Ureter (tissue), 1 donor: ENCODE data around the gene KCNH4. TPM values are rescaled to one million over a fixed set of nuclear protein-coding genes. Genes with fewer than 3 reads are reported as not detected.
"Not testable (repeated sequence)": the region's sequence is repeated elsewhere in the genome, so short reads cannot be mapped to it uniquely, and the experiment has no call there.

Experiments
- DNase-seq: peaks from one replicate; pipeline ENCODE4 v3.0.0-alpha.2; 2020; ENCODE audit warnings: low spot score
- total RNA-seq: library from RNA; stranded (reverse); gene quantifications from one replicate; pipeline ENCODE4 v1.2.4, GENCODE V29; 2023
- donor health status: DM: yes; HTN: yes; CAD: no.

KCNH4 gene
- total RNA-seq, 1 donor from 2014 or later = 0.99 TPM

DNA sequence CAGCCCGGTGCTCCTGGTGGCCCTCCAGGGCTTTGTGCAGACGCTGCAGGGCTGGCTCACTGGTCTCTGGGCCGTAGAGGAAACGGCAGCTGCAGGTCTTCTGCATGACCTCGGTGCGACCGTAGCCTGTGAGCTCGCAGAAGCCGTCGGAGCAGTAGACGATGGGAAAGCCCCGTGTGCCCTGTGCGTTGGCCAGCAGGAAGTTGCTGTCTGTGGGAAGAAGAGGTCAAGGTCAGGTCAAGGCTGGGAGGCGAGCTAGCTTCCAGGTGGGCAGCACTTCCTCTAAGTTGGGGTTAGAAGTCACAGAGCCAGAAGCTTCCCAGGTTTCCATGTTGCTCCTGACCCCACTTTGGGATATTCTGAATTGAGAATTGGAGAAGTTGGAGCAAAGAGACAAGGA, 2.1 kb downstream of the KCNH4 start:
- no peak for DNase-seq

DNA sequence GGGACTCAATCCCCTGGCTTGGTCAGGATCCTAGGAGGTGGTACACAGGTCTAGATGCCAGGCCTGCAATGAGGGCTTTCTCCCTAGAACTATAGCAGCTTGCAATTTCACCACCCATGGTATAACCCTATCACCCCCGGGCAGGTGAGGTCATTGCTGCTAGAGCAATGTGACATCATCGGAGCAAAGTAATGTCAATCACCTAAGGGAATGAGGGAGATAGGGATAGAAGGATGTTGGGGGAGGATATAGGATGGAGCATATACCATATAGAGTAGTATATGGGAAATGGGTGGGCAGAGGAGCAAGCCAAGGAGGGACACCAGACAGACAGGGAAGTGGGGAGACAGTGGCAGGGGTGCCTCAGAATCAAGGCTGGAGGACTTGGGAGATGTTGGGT, 3.3 kb downstream of the KCNH4 start:
- no peak for DNase-seq

DNA sequence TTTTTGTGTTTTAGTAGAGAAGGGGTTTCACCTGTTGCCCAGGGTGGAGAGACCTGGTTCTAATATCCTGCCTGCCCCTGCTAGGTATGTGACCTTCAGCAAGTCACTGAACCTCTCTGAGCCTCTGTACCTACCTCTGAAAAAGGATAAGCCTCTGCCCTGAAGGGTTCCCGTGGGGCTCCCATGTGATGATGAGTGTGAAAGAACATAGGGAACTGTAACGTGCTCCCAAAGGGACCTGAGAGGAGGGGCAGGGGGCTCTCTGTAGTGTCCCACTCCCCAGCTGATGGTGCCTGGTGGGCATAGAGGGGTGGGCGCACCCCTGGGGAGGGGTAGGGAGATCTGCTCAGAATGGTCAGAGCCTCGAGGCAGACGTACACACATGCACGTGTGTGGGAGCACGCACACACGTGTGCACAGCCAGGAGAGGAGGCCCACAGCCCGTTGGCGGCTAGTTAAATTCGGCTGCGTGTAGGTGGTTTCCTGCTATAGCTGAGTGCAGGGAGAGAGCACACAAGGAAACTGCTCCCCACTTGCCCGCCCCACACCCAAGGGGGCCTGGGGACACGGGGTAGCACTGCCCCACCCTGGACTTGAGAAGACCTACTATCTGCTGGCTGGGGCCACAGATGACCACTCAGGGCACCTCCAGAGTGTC, 6.7 kb downstream of the KCNH4 start:
- DNase-seq = no peak

DNA sequence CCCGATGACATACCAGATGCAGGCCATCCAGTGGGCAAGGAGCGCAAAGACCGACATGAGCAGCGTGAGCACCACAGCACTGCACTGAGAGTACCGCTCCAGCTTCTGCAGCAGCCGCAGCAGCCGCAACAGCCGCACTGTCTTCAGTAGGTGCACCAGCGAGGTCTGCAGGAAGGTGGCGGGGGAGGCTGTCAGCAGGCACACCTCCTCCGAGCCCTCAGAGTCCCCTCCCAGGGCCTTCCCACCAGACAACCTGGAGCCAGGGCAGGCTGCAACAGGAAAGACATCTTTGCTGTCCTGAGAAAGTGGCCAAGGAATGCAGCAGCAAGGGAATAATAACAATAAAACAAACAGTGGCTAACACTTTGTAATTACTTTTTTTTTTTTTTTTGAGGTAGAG, 9.1 kb downstream of the KCNH4 start:
- no peak for DNase-seq

DNA sequence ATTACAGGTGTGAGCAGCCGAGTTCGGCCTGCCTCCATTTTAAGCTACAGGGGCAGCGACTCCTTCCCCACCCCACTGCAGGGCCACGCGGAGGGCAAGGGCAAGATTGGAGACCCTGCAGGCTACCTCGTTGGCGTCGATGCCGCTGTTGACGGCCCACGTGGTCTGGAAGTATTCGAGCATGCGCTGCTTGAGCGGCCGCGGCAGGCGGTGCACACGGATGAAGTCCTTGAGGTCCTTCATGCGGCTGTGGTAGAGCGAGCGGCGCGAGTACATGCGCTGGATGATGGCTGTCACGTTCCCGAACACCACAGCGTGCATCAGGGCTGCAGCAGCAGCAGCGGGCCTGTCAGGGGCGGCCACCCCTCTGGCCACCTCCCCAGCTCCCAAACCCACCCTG, 11.6 kb downstream of the KCNH4 start:
- DNase-seq = no peak

DNA sequence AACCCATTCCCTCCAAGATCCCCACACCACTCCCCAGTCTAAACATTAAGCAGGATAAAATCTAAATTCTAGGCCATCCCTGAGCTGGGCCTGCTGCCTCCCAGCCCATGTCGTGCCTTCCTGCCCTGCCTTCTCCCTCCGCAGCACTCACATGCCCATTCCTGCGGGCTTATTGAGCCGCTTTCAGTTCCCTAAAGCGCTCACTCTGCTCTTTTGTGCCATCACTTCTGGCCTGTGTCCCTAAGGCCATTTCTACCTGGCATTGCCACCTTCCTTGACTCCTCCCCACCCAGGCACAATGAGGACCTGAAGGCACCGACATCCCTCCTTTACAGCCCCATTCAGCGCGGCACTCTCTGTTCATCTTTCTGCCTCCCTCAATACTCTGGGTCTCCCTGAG, 13.1 kb downstream of the KCNH4 start:
- DNase-seq = no peak

DNA sequence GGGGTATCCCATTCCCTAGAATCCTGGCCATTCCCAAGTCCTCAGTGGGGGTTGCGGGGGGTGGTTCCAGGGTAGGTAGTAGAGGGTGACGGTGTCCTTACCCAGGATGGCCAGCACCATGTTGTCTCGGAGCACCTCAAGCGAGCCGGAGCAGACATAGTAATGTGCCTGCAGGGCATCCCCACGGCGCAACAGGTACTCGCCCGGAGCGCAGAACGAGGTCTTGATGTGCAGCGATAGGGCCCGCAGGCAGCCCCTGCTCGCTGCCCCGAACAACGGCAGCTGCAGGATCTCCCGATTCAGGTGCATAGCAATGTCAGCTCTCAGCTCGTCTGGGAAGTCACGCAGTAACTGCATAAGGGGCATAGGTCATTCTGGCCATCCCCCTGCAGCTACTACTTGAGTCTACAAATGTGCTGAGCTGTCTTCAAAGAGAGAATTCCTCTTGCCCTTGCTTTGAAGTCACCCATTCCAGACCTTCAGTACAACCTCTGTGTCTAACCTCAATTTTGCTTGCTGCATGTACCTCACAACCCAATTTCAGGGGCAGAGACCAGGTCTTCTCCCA, 14.7 kb downstream of the KCNH4 start:
- no peak for DNase-seq

DNA sequence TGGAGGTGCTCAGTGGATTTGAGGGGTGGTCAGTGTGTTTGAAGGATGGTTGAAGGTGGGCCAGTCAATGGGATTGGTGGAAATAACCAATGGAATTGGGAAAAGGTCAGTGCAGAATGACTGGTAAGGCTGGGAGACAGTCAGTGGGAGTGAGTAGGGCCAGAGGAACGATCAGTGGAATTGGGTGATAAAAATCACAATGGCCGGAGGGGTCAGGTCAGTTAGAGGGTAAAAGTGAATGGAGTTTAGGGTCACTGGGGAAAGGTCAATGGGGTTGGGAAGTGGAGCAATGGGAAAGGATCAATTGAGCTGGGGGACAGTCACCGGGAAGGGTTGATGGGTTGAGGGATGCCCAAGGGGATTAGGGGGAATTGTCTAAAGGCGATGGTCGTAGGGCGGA, 15.2 kb downstream of the KCNH4 start:
- DNase-seq = no peak

DNA sequence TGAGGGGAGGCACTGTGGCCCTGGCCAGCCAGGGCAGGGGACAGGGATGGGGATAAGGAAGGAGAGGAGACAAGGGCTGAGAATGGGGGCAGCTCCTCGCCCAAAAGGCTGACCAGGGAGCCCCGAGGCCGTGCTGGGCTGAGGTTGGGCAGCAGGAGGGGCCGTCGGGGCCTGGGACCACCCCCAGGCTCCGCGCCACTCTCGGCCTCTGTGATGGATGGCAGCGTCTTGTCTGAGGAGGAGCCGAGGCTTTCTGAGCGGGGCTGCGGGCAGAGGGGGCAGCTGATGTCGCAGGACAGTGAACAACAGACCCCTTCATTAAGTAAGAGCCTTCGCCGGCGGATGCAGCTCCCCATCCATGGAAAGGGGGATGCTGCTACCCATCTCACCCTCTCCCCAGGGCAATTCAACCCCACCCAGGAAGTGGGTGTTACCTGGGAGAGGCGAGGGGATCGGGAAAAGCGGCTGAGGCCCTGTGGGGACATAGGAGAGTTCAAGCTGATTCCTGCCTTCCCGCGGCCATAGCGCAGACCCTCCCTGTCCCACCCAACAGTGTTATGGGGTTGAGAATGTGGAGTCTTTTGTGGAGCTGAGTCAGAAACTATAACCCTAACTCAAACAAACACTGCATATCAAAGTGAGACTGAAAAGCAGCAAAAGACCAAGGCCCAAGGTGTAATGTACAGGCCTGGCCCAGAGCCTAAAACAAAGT, 17.1 kb downstream of the KCNH4 start:
- no peak for DNase-seq

DNA sequence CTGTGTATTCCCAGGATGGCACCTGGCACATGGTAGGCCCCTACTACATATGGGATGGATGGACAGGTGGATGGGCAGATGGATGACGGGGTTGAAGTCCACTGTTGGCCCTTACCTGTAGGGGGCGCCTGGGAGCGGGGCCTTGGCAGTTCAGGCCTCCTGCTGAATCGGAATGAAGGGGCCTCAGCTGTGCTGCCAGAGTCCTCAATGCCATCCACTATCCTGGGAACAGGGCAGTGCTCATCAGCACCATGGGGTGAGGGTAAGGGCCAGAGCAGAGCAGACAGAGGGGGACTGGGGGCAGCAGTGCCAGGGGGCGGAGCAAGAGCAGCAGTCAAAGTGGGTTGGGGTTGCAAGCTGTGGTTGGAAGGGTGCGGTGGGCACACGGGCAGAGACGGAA, 17.8 kb downstream of the KCNH4 start:
- no peak for DNase-seq

DNA sequence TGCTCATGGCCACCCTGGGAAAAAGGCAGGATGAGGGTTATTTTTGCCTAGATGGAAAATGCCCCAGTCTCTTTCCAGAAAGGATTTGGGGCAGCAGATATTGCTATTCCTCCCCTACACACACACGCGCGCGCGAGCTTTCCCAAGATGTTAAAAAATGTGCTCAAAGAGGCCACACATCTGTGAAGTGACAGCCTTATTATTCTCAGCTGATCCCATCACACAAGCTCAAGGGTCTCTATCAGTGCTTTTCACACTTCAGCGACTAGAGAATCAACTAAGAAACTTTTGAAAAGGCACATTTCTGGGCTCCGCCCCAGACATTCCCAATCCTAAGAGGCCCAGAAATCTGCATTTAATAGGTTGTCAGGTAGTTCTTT, 20.4 kb downstream of the KCNH4 start:
- DNase-seq = no peak

DNA sequence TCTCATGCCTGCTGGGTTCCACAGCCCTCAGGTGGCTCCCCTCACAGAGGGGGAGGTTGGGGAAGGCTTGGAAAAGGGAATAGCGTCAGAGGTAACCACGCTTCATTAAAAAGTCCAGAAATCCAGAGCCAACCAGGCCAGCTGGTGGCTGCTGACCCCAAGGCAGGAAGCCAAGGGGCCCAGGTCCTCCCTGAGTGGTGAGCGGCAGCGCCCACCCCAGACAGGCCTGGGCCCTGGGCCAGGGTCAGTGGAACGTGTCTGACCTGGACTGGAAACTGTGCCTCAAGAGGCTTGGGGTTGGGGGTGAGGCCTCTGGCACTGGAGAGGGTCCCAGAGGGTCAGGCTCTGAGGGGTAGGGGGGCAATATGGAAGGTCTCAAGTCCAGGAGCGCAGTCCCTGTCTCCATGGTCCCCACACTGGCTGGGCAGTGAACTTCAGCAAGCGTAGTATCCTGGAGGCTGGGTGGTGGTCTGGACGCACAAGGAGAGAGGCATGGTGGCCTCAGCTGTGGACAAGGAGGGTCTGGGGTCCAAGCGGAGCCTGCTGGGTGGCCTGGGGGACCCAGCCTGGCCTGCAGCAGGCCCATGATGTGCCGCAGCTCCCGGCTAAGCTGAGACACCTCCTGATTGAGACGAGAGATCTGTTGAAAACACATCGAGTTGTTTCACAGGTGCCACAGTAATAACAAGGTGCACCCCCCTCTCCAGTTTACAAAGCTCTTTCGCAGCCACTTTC, 21.0 kb downstream of the KCNH4 start:
- no peak for DNase-seq

DNA sequence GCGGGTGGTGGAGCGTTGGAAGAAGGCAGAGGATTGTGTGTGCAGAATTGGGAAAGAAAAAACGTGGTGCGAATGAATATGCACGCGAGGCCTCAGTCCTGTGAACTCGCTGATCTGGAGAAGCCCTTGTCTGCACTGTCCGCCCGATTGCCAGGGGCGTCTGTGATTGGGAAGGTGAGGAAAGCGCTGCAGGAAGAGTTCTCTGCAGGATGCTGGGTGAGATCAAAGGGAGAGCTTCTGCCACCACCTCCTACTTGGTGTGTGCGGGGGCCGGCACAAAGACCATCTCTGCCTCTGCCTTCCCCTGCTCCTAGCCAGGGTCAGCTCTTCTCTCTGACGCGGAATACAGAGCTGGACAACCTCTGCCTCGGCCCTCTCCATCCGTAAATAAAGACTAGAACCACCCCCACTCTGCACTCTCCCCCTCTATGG, 25.3 kb downstream of the KCNH4 start:
- DNase-seq = no peak

DNA sequence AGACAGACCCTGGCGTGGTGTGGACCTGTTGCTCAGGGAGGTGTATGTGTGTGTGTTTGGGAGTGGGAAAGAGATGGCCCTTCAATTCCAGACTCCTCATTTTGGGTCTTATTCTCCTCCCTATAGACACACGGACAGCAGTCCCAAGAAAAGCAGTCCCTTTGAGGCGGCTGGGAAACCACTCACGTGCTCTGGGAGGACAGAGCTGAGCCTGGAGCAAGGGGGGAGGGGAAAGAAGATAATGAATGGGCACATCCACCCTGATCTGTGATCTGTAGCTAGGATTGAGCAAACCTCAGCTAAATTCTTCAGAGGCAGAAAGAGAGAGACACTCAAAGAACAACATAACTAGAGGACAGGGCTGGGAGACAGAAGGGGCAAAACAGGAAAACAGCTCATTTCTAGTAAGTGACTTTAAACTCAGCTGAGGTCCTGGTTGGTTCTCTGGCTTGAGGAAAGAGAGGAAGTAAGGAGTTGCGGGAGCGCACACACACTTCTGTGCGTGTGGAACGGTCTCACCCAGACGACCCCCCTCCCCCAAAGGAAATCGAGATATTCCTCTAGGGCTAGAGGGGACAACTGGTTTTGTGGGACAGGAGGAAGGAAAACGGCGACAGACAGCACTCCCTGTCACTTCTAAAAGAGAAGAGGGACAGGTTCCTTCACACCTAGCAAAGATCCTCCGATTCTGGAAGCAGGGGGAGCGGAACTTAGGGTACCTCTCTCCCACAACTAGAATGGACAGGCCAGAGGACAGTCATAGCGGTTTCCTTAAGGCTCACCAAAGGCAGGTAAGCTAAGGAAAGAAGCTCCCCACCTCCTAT, 26.8 kb downstream of the KCNH4 start:
- no peak for DNase-seq

DNA sequence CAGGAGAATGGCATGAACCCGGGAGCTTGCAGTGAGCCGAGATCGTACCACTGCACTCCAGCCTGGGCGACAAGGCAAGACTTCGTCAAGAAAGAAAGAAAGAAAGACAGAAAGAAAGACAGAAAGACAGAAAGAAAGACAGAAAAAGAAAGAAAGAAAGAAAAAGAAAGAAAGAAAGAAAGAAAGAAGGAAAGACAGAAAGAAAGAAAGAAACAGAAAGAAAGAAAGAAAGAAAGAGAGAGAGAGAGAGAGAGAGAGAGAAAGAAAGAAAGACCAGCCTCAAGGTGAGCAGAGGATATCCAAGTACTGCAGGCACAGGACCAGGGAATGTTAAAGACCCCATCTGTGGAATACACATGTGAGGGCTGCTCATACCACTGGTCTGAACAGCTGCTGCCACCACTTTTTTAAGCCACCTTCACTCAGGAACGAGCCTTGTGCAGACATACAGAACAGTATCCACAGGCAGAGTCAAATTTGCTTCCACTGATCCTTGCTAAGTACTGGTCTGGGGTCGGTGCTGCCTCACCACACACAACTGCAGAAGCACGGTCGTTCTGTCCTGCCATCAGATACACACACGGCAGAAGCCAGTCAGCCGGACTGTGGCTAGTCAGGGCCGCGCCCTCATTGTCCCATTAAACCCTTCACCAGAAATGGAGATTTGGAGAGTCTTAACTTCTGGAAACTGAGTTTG, 33.9 kb downstream of the KCNH4 start:
- no peak for DNase-seq

DNA sequence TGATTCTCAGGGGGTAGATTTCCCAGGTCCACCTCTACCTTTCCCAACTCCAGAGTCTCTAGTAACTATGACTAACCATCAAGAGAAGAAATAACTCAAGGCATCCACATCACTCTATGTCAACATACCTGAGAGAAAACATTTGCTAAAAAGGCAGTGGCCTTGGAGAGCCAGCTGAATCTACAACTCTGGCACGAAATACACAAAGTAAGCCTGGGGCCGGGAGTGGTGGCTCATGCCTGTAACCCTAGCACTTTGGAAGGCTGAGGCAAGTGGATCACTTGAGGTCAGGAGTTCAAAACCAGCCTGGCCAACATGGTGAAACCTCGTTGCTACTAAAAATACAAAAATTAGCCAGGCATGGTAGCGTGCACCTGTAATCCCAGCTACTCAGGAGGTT, 37.8 kb downstream of the KCNH4 start:
- not testable (repeated sequence) for DNase-seq

DNA sequence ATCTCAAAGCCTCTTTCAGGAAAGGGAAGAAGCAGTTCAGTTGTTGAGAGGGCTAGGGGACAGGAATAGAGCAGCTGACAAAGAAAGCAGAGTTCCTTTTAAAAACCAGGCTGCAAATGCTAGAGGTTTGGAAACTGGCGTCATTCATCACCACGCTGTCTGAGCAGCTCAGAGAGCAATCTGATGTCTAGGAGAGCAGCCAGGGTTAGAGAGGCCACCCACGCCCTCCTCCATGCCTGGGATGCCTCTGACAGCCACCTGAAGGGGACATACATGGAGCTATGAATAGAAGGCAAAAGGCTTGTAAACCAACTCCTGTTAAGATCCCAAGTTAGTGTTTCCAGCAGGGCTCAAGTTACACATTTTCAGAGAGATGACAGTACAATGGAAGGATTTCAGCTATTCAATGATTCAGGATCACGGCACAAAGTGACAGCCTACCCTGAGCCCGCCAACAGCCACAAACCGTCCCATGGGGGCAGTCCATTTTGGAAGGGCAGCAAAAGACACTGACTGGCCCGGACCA, 38.5 kb downstream of the KCNH4 start:
- no peak for DNase-seq

DNA sequence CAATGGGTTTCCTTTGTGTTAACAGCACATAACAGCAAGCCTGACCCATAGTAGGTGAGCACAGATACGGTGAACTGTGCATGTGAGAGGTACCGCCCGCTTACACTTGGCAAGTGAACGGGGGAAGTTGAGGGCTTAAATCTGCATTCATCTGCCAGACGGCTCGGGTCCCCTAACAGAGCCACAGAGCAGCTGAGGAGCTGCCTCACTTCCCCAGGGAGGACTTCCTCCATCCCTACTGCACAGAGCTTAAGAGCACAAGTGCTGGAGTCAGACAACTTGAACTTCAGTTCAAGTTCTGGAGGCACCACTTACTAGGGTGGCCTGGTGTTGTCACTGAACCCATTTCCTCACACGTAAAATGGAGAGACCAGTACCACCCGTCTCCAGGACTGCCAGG, 39.6 kb downstream of the KCNH4 start:
- no peak for DNase-seq

DNA sequence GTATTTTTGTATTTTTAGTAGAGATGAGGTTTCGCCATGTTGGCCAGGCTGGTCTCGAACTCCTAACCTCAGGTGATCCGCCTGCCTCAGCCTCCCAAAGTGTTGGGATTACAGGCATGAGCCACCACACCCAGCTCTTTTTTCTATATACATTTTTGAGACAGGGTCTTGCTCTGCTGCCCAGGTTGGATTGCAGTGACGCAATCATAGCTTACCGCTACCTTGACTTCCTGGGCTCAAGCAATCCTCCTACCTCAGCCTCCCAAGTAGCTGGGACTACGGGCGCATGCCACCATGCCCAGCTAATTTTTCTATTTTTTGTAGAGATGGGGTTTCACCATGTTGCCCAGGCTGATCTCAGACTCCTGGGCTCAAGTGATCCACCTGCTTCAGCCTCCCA, 40.3 kb downstream of the KCNH4 start:
- not testable (repeated sequence) for DNase-seq

DNA sequence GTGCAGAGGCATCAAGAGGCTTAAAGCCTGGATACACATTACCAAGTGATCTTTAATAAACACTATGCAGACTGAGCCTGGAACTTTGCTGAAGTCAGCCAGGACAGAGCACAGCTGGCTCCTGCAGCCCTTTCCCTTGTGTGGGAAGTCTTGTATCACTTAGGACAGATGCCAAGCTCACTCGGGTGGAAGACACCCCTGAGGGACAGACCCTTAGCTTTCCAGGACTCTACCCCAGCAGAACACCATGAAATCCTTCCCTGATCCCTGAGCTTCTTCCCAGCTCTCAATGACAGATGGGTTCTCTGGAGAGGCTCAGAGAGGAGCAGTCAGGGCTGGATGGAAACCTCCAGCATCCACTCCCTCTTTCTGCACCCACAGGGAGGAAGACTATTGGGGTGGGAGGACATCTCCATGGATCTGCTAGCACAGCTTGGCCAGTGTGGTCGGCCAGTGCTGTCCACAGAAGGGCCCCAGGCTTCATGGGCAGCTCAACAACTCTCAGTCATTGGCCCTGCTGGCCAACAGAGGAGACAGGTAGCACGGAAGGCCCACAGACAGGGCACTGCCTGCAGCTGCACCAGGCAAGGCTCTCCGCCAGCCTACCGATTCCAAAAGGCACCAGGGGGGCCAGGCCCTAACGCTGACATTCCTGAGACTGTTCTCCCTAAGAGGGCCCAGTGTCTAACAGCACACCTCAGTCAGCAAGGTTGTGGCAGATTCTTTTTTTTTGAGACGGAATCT, 42.0 kb downstream of the KCNH4 start:
- no peak for DNase-seq
